Fibroblast of pulmonary artery (primary cell): ENCODE results near the gene CAMSAP1.
"Not testable (repeated sequence)": the region's sequence is repeated elsewhere in the genome, so short reads cannot be mapped to it uniquely, and the experiment has no call there.

Experiments
- DNase-seq: peaks from one replicate; pipeline ENCODE4 v3.0.0-alpha.2; 2010; ENCODE audit warnings: low read depth
- H3K4me3 ChIP-seq: replicated peaks from 2 replicates; pipeline ENCODE4 v1.5.1; 2011; ENCODE audit warnings: low read depth, mild to moderate bottlenecking, control low read depth, low read length, moderate library complexity
- TF ChIP-seq, protein P1 (sequence below): IDR thresholded peaks from 2 replicates; pipeline ENCODE4 v1.5.1; 2011; ENCODE audit warnings: mild to moderate bottlenecking, control low read depth, low read length, inconsistent platforms; ENCODE audit errors: missing control alignments

The CAMSAP1 gene

DNA sequence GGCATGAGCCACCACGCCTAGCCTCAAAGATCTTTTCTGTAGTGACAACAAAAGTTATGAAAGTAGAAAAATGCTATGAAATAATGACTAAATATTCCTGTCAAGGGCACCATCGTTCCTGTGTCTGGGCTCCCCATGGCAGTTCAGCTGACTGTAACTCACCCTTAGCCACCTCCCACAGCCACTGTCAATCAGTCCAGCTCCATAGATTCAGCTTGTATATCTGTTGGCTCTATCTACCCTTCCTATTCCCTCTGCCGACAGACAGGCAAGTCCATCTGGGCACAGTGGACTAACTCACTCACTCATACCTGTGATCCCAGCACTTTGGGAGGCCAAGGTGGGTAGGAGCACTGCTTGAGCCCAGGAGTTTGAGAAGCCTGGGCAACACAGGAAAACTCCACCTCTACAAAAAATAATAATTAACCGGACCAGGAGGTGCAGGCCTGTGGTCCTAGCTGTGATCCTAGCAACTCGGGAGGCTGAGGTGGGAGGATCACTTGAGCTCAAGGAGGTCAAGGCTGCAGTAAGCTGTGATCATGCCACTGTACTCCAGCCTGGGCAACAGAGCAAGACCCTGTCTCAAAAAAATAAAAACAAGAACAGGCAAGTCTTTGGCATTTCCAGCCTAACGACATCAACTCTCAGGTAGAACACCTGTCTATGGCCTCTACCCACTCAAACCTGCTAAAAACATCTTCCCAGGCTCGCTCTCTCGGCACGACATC, 6.2 kb downstream of the CAMSAP1 start:
- TF ChIP-seq, protein P1, sequence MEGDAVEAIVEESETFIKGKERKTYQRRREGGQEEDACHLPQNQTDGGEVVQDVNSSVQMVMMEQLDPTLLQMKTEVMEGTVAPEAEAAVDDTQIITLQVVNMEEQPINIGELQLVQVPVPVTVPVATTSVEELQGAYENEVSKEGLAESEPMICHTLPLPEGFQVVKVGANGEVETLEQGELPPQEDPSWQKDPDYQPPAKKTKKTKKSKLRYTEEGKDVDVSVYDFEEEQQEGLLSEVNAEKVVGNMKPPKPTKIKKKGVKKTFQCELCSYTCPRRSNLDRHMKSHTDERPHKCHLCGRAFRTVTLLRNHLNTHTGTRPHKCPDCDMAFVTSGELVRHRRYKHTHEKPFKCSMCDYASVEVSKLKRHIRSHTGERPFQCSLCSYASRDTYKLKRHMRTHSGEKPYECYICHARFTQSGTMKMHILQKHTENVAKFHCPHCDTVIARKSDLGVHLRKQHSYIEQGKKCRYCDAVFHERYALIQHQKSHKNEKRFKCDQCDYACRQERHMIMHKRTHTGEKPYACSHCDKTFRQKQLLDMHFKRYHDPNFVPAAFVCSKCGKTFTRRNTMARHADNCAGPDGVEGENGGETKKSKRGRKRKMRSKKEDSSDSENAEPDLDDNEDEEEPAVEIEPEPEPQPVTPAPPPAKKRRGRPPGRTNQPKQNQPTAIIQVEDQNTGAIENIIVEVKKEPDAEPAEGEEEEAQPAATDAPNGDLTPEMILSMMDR: no peak
- DNase-seq: no peak
- no peak overlapping the region for H3K4me3 ChIP-seq

DNA sequence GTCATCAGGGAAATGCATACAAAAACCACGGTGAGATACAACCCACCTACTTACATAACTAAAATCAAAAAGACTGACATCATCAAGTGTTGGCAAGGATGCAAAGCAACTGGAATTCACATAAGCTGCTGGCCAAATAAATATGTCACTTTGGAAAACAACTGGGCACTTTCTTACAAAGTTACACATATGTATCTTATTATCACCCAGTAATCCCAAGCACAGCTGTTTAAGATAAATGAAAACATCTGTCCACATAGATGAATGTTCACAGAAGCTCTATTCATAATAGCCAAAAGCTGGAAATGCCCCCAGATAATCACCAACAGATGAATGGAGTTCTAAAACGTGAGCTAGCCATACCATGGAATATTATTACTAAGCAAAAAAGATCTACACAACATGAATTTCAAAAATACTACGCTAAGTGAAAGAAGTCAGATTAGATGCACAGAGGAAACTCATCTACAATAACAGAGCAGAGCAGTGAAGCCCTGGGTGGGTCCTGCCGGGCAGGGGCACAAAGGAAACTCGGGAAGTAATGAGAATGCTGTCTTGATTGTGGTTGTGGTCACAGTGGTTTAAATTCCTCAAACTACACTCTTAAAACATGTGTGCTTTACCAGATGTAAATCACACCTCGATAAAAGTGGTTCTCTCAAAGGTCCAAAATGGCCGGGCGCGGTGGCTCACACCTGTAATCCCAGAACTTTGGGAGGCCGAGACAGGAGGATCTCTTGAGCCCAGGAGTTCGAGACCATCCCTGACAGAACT, 8.5 kb downstream of the CAMSAP1 start:
- H3K4me3 ChIP-seq: no peak overlapping the region
- peak; percentile 49 for DNase-seq

DNA sequence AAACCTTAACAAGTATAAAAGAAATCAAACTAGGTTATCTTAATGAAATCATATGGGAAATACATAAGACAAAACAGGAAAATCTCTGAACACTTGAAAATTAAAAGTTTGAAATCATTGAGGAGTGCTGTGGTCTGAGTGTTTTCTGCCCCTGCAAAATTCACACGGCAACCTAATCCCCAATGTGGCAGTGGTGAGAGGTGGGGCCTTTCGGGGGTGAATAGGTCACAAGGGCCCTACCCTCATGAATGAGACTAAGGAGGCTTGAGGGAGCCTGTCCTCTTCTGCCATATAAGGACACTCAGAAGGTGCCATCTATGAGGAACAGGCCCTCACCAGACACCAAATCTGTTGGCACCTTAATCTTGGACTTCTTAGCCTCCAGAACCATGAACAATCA, 10.7 kb downstream of the CAMSAP1 start:
- no peak overlapping the region for H3K4me3 ChIP-seq
- TF ChIP-seq, protein P1: no peak
- DNase-seq: no peak

More for the DNA sequence above, 8.5 kb downstream of the CAMSAP1 start:
- TF ChIP-seq, protein P1: no peak

DNA sequence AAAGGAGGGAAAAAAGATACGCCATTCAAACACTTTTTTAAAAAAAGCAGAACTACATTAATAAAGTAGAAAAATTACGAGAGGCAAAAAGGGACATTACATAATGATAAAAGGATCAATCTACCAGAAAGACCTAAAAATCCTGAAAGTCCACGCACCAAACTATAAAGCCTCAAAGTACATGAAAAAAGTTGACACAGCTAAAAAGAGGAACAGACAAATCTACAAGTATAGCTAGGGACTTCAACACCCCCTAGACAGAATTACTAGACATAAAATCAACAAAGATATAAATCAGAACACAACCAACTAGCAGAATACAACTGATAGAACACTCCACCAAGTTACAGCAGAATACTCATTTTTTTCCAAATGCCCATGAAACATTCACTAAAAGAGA, 11.1 kb downstream of the CAMSAP1 start:
- DNase-seq: no peak
- TF ChIP-seq, protein P1: no peak
- H3K4me3 ChIP-seq: no peak overlapping the region

DNA sequence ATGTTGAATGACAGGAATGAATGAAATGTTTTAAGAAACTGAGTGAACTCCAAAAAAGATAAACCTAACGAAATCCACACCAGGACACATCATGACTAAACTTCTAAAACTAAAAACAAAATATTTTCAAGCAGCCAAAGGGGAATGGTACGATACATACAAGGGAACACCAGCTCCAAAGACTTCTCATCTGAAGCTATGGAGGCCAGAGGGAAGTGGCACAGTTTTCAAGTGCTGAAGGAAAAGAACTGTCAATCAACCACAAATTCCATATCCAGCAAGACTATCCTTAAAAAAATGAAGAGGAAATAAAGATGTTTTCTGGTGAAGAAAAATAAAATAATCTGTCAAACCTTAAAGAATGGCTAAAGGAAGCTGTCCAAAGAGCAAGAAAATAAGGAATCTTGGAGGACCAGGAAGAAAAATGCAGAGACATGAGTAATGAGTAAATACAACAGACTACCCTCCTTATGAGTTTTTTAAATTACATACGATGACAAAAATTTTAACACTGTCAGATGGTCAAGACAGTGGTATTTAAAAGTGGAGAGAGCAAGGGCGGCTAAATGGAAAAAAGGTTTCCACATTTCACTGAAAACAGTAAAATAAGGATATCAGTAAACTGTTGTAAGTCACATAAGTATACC, 12.0 kb downstream of the CAMSAP1 start:
- H3K4me3 ChIP-seq: no peak overlapping the region
- no peak for DNase-seq
- TF ChIP-seq, protein P1: no peak

DNA sequence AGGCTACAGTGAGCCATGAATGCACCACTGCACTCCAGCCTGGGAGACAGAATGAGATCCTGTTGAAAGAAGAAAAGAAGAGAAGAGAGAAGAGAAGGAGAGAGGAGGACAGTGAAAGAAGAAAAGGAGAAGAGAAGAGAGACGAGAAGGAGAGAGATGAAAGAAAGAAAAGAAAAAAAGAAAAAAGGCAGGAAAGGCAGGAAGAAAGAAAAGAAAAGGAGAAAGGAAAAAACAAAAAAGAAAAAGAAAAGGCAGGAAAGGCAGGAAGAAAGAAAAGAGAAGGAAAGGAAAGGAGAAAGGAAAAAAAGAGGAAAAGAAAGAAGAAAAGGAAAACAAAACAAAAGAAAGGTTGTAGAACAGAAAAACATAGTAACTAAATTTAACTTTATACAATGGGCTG, 14.2 kb downstream of the CAMSAP1 start:
- no peak for DNase-seq
- TF ChIP-seq, protein P1: no peak
- no peak overlapping the region for H3K4me3 ChIP-seq

DNA sequence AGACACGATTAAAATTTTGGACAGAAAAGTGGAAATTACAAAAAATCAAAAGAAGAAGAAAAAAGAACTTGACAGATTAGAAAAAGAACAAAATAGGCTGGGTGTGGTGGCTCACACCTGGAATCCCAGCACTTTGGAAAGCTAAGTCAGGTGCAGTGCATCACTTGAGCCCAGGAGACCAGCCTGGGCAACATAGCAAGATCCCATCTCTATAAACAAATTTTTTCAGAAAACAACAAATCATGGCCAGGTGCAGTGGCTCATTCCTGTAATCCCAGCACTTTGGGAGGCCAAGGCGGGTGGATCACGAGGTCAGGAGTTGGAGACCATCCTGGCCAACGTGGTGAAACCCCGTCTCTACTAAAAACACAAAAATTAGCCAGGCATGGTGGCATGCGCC, 15.0 kb downstream of the CAMSAP1 start:
- DNase-seq: not testable (repeated sequence)

More for the DNA sequence above, 15.0 kb downstream of the CAMSAP1 start:
- not testable (repeated sequence) for H3K4me3 ChIP-seq
